K562 (cell line): ENCODE measurements around the gene PRDX2. TPM values are rescaled to one million over a fixed set of nuclear protein-coding genes. Genes with fewer than 3 reads are reported as not detected.

Source experiments
- ARHGAP35 ChIP-seq: fragments of 450-650 bp; IDR thresholded peaks from 2 replicates; pipeline ENCODE4 v1.6.1; 2018; ENCODE audit not compliant: partially characterized antibody
- BMI1 ChIP-seq: fragments of 150-350 bp; IDR thresholded peaks from 2 replicates; pipeline ENCODE4 v1.6.1; 2014; ENCODE audit warnings: low read length
- CBFB ChIP-seq: sonication (generic); formaldehyde crosslinking; IDR thresholded peaks from 2 replicates; pipeline ENCODE4 v1.4.0; 2020; ENCODE audit warnings: mild to moderate bottlenecking, missing genetic modification reagents
- DIDO1 ChIP-seq: fragments of 450-650 bp; IDR thresholded peaks from 2 replicates; pipeline ENCODE4 v1.6.1; 2016; ENCODE audit warnings: low read depth, missing biosample characterization, missing genetic modification characterization
- E2F3 ChIP-seq: fragments of 250-450 bp; sonication (Bioruptor Pico); IDR thresholded peaks from 2 replicates; pipeline ENCODE4 v1.4.0; 2020; ENCODE audit warnings: mild to moderate bottlenecking
- GTF2F1 ChIP-seq: IDR thresholded peaks from 2 replicates; pipeline ENCODE4 v1.6.1; 2011; ENCODE audit warnings: low read depth, low read length, improper control_type of control experiment
- HDAC2 ChIP-seq: fragments of 450-650 bp; IDR thresholded peaks from 2 replicates; pipeline ENCODE4 v1.6.1; 2016; ENCODE audit warnings: mild to moderate bottlenecking
- HMG20A ChIP-seq: fragments of 450-650 bp; formaldehyde crosslinking; conservative IDR thresholded peaks from 2 replicates; pipeline ENCODE4 v1.4.0; 2020; ENCODE audit warnings: mild to moderate bottlenecking, mixed read lengths
- L3MBTL2 ChIP-seq: fragments of 450-650 bp; IDR thresholded peaks from 2 replicates; pipeline ENCODE4 v1.6.1; 2016; ENCODE audit warnings: mild to moderate bottlenecking, moderate library complexity
- NEUROD1 ChIP-seq: fragments of 150-350 bp; IDR thresholded peaks from 2 replicates; pipeline ENCODE4 v1.6.1; 2014; ENCODE audit warnings: borderline replicate concordance, low read length, low read depth; ENCODE audit not compliant: partially characterized antibody
- NR2C1 ChIP-seq, 2 experiments: fragments of 450-650 bp; IDR thresholded peaks; 2 replicates each; pipeline ENCODE4 v1.6.1; 2017; ENCODE audit warnings: mild to moderate bottlenecking in 2 of 2, antibody characterized with exemption in 1 of 2, inconsistent platforms in 1 of 2, missing compliant biosample characterization in 1 of 2, missing genetic modification characterization in 1 of 2
- SMAD4 ChIP-seq: fragments of 250-450 bp; sonication (Bioruptor Pico); conservative IDR thresholded peaks from 2 replicates; pipeline ENCODE4 v1.8.0; 2021; ENCODE audit warnings: inconsistent platforms, mild to moderate bottlenecking, moderate library complexity
- SMARCA4 ChIP-seq: fragments of 450-650 bp; IDR thresholded peaks from 2 replicates; pipeline ENCODE4 v1.6.1; 2016
- XRCC5 ChIP-seq: fragments of 200-400 bp; formaldehyde crosslinking; IDR thresholded peaks from 2 replicates; pipeline ENCODE4 v1.6.1; 2017; ENCODE audit warnings: low read depth, mild to moderate bottlenecking, low read length
- ZFX ChIP-seq: sonication (generic); formaldehyde crosslinking; IDR thresholded peaks from 2 replicates; pipeline ENCODE4 v1.8.0; 2022; ENCODE audit warnings: mild to moderate bottlenecking, missing genetic modification reagents, moderate library complexity
- ZNF316 ChIP-seq: fragments of 450-650 bp; IDR thresholded peaks from 2 replicates; pipeline ENCODE4 v1.6.1; 2016
- ZZZ3 ChIP-seq: fragments of 450-650 bp; IDR thresholded peaks from 2 replicates; pipeline ENCODE4 v1.6.1; 2016; ENCODE audit warnings: antibody characterized with exemption, mild to moderate bottlenecking, moderate library complexity
- polyA plus RNA-seq, 8 experiments: library from polyadenylated mRNA; depleted of rRNA in 4 of 8; stranded (reverse) in 5 of 8; unstranded in 3 of 8; fragments of >200 nt; fragmentation: Nextera tagmentation in 2 of 8; fragmentation: Illumina TruSeq in 1 of 8; extraction: Ambion mirVana in 2 of 8; extraction: Trizol in 1 of 8; gene quantifications; 2 replicates each; pipeline versions ENCODE4 v1.2.1 to v1.2.3, GENCODE V29; 2011 to 2014; ENCODE audit warnings: inconsistent platforms in 1 of 8, missing spikeins in 1 of 8
- total RNA-seq, 7 experiments: library from RNA; depleted of rRNA in 6 of 7; stranded (reverse); fragments of >200 nt in 6 of 7; fragmentation: Illumina TruSeq in 2 of 7; extraction: Trizol in 2 of 7; gene quantifications; 2 replicates each; pipeline versions ENCODE4 v1.2.1 to v1.2.3, GENCODE V29; 2011 to 2021; ENCODE audit warnings: low replicate concordance in 1 of 7
- TF ChIP-seq, protein P1 (sequence below): fragments of 450-650 bp; IDR thresholded peaks from 2 replicates; pipeline ENCODE4 v1.6.1; 2016; ENCODE audit warnings: borderline replicate concordance
- TF ChIP-seq, protein P2 (sequence below): fragments of 450-650 bp; IDR thresholded peaks from 2 replicates; pipeline ENCODE4 v1.6.1; 2017; ENCODE audit warnings: mild to moderate bottlenecking, moderate library complexity
- TF ChIP-seq, protein P3 (sequence below): sonication (generic); formaldehyde crosslinking; IDR thresholded peaks from 2 replicates; pipeline ENCODE4 v1.8.0; 2022; ENCODE audit warnings: missing genetic modification reagents, mild to moderate bottlenecking, moderate library complexity, borderline replicate concordance
- TF ChIP-seq, protein P4 (sequence below): sonication (generic); formaldehyde crosslinking; IDR thresholded peaks from 2 replicates; pipeline ENCODE4 v1.8.0; 2023; ENCODE audit warnings: mild to moderate bottlenecking, missing genetic modification reagents
- TF ChIP-seq, protein P5 (sequence below): fragments of 450-650 bp; formaldehyde crosslinking; IDR thresholded peaks from 2 replicates; pipeline ENCODE4 v1.4.0; 2020; ENCODE audit warnings: mild to moderate bottlenecking, moderate library complexity

The PRDX2 gene
- total and polyA plus RNA-seq, 9 of the 15 experiments (the other 6 are each of a cell fraction or from before 2014, with no cell fraction given) = 206 to 1,183 (median 415) TPM

DNA sequence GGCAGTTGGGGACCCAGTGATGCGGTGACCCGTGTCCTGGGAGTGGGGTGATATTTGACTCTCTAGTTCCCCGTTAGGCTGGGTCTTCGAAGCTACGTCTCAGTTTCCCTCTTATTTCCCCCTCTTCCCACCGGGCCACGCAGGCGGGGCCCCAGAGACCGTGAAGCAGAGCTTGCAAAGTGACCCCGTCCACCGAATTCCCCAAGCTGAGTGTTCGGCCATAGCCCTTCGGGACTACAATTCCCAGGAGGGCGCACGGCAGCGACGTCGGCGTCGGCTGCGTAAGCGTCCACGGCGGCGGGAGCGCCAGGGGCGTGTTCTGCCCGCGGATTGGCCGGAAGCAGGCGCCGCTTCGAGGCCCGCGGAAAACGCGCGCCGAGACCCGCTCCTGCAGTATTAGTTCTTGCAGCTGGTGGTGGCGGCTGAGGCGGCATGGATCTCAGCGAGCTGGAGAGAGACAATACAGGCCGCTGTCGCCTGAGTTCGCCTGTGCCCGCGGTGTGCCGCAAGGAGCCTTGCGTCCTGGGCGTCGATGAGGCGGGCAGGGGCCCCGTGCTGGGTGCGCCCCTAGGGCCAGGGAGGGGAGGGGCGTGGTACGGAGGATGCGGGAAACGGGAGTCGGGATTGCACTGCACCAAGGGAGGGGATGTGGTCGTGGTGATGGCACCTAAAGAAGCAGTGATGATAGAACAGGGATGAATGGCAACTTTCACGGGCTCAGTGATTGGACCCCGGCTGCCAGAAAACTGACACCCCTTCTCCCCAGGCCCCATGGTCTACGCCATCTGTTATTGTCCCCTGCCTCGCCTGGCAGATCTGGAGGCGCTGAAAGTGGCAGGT, 4.9 kb upstream of the PRDX2 start, which contains the start of gene RNASEH2A (continued):
- TF ChIP-seq, protein P1, sequence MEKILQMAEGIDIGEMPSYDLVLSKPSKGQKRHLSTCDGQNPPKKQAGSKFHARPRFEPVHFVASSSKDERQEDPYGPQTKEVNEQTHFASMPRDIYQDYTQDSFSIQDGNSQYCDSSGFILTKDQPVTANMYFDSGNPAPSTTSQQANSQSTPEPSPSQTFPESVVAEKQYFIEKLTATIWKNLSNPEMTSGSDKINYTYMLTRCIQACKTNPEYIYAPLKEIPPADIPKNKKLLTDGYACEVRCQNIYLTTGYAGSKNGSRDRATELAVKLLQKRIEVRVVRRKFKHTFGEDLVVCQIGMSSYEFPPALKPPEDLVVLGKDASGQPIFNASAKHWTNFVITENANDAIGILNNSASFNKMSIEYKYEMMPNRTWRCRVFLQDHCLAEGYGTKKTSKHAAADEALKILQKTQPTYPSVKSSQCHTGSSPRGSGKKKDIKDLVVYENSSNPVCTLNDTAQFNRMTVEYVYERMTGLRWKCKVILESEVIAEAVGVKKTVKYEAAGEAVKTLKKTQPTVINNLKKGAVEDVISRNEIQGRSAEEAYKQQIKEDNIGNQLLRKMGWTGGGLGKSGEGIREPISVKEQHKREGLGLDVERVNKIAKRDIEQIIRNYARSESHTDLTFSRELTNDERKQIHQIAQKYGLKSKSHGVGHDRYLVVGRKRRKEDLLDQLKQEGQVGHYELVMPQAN = peak; percentile 94
- TF ChIP-seq HDAC2 = peak; percentile 41; the same call in 1 of the 2 replicates
- TF ChIP-seq ZZZ3 = no peak
- TF ChIP-seq E2F3 (CRISPR knock-in tag) = 0 out of 2 replicates have a peak, but pooled peaks have one; percentile 73
- TF ChIP-seq DIDO1 = no peak; the same call in 1 of the 2 replicates
- TF ChIP-seq, protein P2, sequence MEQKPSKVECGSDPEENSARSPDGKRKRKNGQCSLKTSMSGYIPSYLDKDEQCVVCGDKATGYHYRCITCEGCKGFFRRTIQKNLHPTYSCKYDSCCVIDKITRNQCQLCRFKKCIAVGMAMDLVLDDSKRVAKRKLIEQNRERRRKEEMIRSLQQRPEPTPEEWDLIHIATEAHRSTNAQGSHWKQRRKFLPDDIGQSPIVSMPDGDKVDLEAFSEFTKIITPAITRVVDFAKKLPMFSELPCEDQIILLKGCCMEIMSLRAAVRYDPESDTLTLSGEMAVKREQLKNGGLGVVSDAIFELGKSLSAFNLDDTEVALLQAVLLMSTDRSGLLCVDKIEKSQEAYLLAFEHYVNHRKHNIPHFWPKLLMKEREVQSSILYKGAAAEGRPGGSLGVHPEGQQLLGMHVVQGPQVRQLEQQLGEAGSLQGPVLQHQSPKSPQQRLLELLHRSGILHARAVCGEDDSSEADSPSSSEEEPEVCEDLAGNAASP = no peak
- TF ChIP-seq ARHGAP35 = peak; percentile 22
- TF ChIP-seq, protein P3, sequence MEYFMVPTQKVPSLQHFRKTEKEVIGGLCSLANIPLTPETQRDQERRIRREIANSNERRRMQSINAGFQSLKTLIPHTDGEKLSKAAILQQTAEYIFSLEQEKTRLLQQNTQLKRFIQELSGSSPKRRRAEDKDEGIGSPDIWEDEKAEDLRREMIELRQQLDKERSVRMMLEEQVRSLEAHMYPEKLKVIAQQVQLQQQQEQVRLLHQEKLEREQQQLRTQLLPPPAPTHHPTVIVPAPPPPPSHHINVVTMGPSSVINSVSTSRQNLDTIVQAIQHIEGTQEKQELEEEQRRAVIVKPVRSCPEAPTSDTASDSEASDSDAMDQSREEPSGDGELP (CRISPR knock-in tag) = peak; percentile 98
- TF ChIP-seq L3MBTL2 = peak; percentile 99
- no peak for TF ChIP-seq ZNF316
- TF ChIP-seq HMG20A (CRISPR knock-in tag) = no peak
- TF ChIP-seq BMI1 = no peak
- peak; percentile 15 for TF ChIP-seq NEUROD1
- peak; percentile 40 for TF ChIP-seq XRCC5
- no peak for TF ChIP-seq GTF2F1
- TF ChIP-seq CBFB (CRISPR knock-in tag) = peak; percentile 71; the same call in 1 of the 2 replicates
- peak; percentile 92 for TF ChIP-seq ZFX (CRISPR knock-in tag)
- TF ChIP-seq SMARCA4 = no peak
- peak; percentile 69 for TF ChIP-seq NR2C1 (IDR thresholded peaks at IDR 0.05)
- TF ChIP-seq NR2C1 (tag; IDR thresholded peaks at IDR 0.05) = no peak
- TF ChIP-seq, protein P4, sequence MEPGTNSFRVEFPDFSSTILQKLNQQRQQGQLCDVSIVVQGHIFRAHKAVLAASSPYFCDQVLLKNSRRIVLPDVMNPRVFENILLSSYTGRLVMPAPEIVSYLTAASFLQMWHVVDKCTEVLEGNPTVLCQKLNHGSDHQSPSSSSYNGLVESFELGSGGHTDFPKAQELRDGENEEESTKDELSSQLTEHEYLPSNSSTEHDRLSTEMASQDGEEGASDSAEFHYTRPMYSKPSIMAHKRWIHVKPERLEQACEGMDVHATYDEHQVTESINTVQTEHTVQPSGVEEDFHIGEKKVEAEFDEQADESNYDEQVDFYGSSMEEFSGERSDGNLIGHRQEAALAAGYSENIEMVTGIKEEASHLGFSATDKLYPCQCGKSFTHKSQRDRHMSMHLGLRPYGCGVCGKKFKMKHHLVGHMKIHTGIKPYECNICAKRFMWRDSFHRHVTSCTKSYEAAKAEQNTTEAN = no peak
- TF ChIP-seq SMAD4 = 0 out of 2 replicates have a peak, but pooled peaks have one; percentile 42
- TF ChIP-seq, protein P5, sequence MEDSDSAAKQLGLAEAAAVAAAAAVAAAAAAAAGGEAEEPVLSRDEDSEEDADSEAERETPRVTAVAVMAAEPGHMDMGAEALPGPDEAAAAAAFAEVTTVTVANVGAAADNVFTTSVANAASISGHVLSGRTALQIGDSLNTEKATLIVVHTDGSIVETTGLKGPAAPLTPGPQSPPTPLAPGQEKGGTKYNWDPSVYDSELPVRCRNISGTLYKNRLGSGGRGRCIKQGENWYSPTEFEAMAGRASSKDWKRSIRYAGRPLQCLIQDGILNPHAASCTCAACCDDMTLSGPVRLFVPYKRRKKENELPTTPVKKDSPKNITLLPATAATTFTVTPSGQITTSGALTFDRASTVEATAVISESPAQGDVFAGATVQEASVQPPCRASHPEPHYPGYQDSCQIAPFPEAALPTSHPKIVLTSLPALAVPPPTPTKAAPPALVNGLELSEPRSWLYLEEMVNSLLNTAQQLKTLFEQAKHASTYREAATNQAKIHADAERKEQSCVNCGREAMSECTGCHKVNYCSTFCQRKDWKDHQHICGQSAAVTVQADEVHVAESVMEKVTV (CRISPR knock-in tag) = no peak
